Upper lobe of left lung (tissue), 6 donors: ENCODE measurements around the gene CACNA2D2. TPM values are rescaled to one million over a fixed set of nuclear protein-coding genes. Genes with fewer than 3 reads are reported as not detected.
"Not testable (repeated sequence)": the region's sequence is repeated elsewhere in the genome, so short reads cannot be mapped to it uniquely, and the experiment has no call there.

Experiments
- ATAC-seq, 2 donors: fragments of 200-7000 bp; cut with Tn5 transposase; one replicate each; pipeline ENCODE4 v1.9.1; 2022; ENCODE audit warnings: mild to moderate bottlenecking in 2 of 2, moderate library complexity in 2 of 2; ENCODE audit not compliant: low FRiP score in 2 of 2
- DNase-seq, 2 donors: peaks; one replicate each; pipeline ENCODE4 v3.0.0-alpha.2; 2019 to 2020
- H3K27ac ChIP-seq, 4 donors: fragments of 200-600 bp; sonication (generic); one replicate each; pipeline ENCODE4 v1.5.1; 2016 to 2019
- H3K27me3 ChIP-seq, 4 donors: fragments of 200-600 bp; sonication (generic); one replicate each; pipeline ENCODE4 v1.5.1; 2017 to 2019
- H3K36me3 ChIP-seq, 4 donors: fragments of 200-600 bp; sonication (generic); one replicate each; pipeline ENCODE4 v1.5.1; 2016 to 2019
- H3K4me1 ChIP-seq, 4 donors: fragments of 200-600 bp; sonication (generic); one replicate each; pipeline ENCODE4 v1.5.1; 2018 to 2019
- H3K4me3 ChIP-seq, 4 donors: fragments of 200-600 bp; sonication (generic); one replicate each; pipeline ENCODE4 v1.5.1; 2017 to 2019; ENCODE audit warnings: mild to moderate bottlenecking in 2 of 4, moderate library complexity in 1 of 4
- H3K9me3 ChIP-seq, 4 donors: fragments of 200-600 bp; sonication (generic); one replicate each; pipeline ENCODE4 v1.5.1; 2018 to 2019
- CTCF ChIP-seq, 6 experiments: fragments of 450-650 bp in 4 of 6; fragments of 200-600 bp in 2 of 6; sonication (generic) in 2 of 6; IDR thresholded peaks; one replicate each; pipeline ENCODE4 v1.5.1; 2016 to 2019; ENCODE audit warnings: antibody characterized with exemption in 6 of 6
- EP300 ChIP-seq, 4 donors: sonication (generic); formaldehyde crosslinking; IDR thresholded peaks; one replicate each; pipeline ENCODE4 v1.5.1; 2017; ENCODE audit warnings: antibody characterized with exemption in 4 of 4, control low read depth in 2 of 4
- POLR2A ChIP-seq, 4 donors: fragments of 450-650 bp; IDR thresholded peaks; one replicate each; pipeline ENCODE4 v1.5.1; 2016 to 2017; ENCODE audit warnings: antibody characterized with exemption in 4 of 4, mild to moderate bottlenecking in 2 of 4
- POLR2AphosphoS5 ChIP-seq, 2 donors: sonication (generic); formaldehyde crosslinking; IDR thresholded peaks; one replicate each; pipeline ENCODE4 v1.5.1; 2017; ENCODE audit warnings: antibody characterized with exemption in 2 of 2
- WGBS, 2 donors: methylation state at CpG; one replicate each; pipeline ENCODE4 v1.1.5; 2017 to 2018; 5-methylcytosine and 5-hydroxymethylcytosine counted together
- total RNA-seq, 6 donors: library from RNA; depleted of rRNA in 4 of 6; stranded (reverse); fragments of >200 nt in 4 of 6; gene quantifications; one replicate each; pipeline versions ENCODE4 v1.1.0 to v1.2.1, GENCODE V29; 2016 to 2021
- donor health status: DM: no; HTN: no; CAD: no; lungs with moderate emphysema.
- donor health status: DM: no; HTN: yes; CAD: no; lungs with severe emphysema.

Gene CACNA2D2
- total RNA-seq, 6 donors from 2014 or later = 71.5 to 213 (median 113) TPM

- Histone ChIP-seq H3K27me3 (no peaks in the 10 kb centered on the region), H3K4me1 (peaks cover 17 to 21% (median 18%) of the 10 kb centered on the region in 4 donors), H3K27ac (no peak overlapping the region), H3K4me3 (no peak overlapping the region), H3K36me3 (no peaks in the 10 kb centered on the region), H3K9me3 (no peaks in the 10 kb centered on the region)
- no peak for DNase-seq
- no peak for ATAC-seq
- TF ChIP-seq POLR2A (IDR thresholded peaks at IDR 0.05) (no peak), EP300 (IDR thresholded peaks at IDR 0.05) (no peak), CTCF (IDR thresholded peaks at IDR 0.05) (no peak), POLR2AphosphoS5 (IDR thresholded peaks at IDR 0.05) (no peak)
- WGBS, 2 donors = 85 to 88% methylated on average over 4 of the region's 4 CpGs
Observed at GRCh38 chr3:50517721-50518206, 14.3 kb upstream of the CACNA2D2 start.

GRCh38 chr3:50516440-50516871, 13.0 kb upstream of the CACNA2D2 start:
- no peaks in the 10 kb centered on the region for H3K27me3 ChIP-seq
- DNase-seq (peak in 1 of 2 donors; percentile 35), ATAC-seq (peak in 1 of 2 donors; percentile 22)
- no peaks in the 10 kb centered on the region for H3K9me3 ChIP-seq
- peak overlapping the region in 1 of 4 donors; percentile 34 for H3K4me3 ChIP-seq
- peak overlapping the region; percentile 13 to 75 (median 68) for H3K27ac ChIP-seq
- no peaks in the 10 kb centered on the region for H3K36me3 ChIP-seq
- no peak for TF ChIP-seq POLR2AphosphoS5 (IDR thresholded peaks at IDR 0.05)
- TF ChIP-seq CTCF (IDR thresholded peaks at IDR 0.05) = no peak
- no peak for TF ChIP-seq POLR2A (IDR thresholded peaks at IDR 0.05)
- TF ChIP-seq EP300 (IDR thresholded peaks at IDR 0.05) = no peak
- peaks cover 17 to 21% (median 18%) of the 10 kb centered on the region in 4 donors for H3K4me1 ChIP-seq
- WGBS, 2 donors = 61 to 65% methylated on average over 3 to 4 of the region's 4 CpGs

GRCh38 chr3:50515565-50516439, 12.4 kb upstream of the CACNA2D2 start:
- 3% methylated on average over 15 to 22 of the region's 22 CpGs for WGBS, 2 donors
- peaks cover 17 to 21% (median 18%) of the 10 kb centered on the region in 4 donors for H3K4me1 ChIP-seq
- H3K27me3 ChIP-seq = no peaks in the 10 kb centered on the region
- ATAC-seq (peak; percentile 54 to 62), DNase-seq (peak; percentile 80 to 86)
- no peaks in the 10 kb centered on the region for H3K9me3 ChIP-seq
- H3K36me3 ChIP-seq = no peaks in the 10 kb centered on the region
- no peak for TF ChIP-seq CTCF (IDR thresholded peaks at IDR 0.05)
- TF ChIP-seq POLR2AphosphoS5 (IDR thresholded peaks at IDR 0.05) = peak in 1 of 2 donors; percentile 17
- peak overlapping the region in 3 of 4 donors; percentile 9 to 34 (median 14) for H3K4me3 ChIP-seq
- peak overlapping the region; percentile 13 to 75 (median 68) for H3K27ac ChIP-seq

GRCh38 chr3:50512908-50513307, 9.5 kb upstream of the CACNA2D2 start:
- not testable (repeated sequence) for H3K4me3 ChIP-seq, H3K36me3 ChIP-seq, H3K27ac ChIP-seq, H3K27me3 ChIP-seq, DNase-seq, ATAC-seq, H3K9me3 ChIP-seq
- 64 to 76% methylated on average over 7 to 8 of the region's 8 CpGs for WGBS, 2 donors
- H3K4me1 ChIP-seq = peaks cover 17 to 21% (median 18%) of the 10 kb centered on the region in 4 donors

GRCh38 chr3:50512131-50512530, 8.7 kb upstream of the CACNA2D2 start:
- Histone ChIP-seq H3K4me3 (no peak overlapping the region), H3K27me3 (no peaks in the 10 kb centered on the region), H3K9me3 (no peaks in the 10 kb centered on the region), H3K4me1 (peaks cover 17 to 21% (median 18%) of the 10 kb centered on the region in 4 donors), H3K27ac (no peak overlapping the region), H3K36me3 (no peaks in the 10 kb centered on the region)
- DNase-seq (no peak), ATAC-seq (no peak)
- 93% methylated on average over 3 of the region's 3 CpGs for WGBS, 2 donors
- no peak for TF ChIP-seq CTCF (IDR thresholded peaks at IDR 0.05)
- no peak for TF ChIP-seq EP300 (IDR thresholded peaks at IDR 0.05)
- TF ChIP-seq POLR2A (IDR thresholded peaks at IDR 0.05) = no peak
